GM18505 (cell line): ENCODE measurements around the gene ANKRD11.

Experiments used
- ATAC-seq: cut with Tn5 transposase; IDR thresholded peaks from one replicate; pipeline ENCODE4 v1.9.1; 2021; ENCODE audit not compliant: unreplicated experiment
- POLR2A ChIP-seq: IDR thresholded peaks from 4 replicates; pipeline ENCODE4 v1.6.1; 2011; ENCODE audit warnings: borderline replicate concordance; ENCODE audit not compliant: insufficient read depth, insufficient read length; ENCODE audit errors: extremely low read depth

The ANKRD11 gene

DNA sequence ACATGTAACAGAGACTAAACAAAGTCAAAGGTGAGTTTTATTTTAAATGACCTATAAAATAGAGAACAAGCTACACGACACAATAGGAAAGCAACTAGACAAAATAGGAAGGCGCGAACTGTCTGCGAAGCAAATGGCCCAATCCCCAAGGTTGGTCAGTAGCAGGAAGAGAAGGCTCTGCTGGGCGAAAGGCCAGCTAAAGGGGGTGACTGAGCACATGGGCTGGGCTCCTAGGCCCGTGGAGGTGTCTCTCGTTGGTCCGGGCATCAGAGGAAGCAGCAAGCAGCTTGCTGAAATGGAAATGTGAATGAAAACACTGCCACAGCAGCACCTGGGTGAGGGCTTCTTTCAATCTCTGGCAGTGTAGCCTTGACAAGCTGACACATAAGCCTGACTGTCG is 143.5 kb downstream of the ANKRD11 start:
- no peak for TF ChIP-seq POLR2A
- no peak for ATAC-seq

DNA sequence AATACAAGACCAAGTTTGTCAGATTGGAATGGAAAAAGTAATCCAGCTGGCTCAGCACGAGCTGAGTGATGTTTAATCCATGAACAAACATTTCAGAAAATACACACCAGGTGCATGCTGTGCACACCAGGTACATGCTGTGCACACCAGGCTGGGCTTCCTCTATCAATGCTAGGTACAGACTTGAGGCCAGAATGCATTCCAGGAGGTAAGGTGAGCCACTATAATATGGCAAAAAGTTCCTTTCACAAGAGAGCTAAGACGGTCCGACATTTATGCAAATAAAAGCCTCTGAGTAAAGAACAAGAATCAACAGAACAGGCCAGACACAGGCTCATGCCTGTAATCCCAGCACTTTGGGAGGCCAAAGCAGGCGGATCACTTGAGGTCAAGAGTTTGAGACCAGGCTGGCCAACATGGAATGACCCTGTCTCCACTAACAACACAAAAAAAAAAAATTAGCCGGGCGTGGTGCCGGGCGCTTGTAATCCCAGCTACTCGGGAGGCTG is 144.7 kb downstream of the ANKRD11 start:
- no peak for ATAC-seq
- TF ChIP-seq POLR2A, result no peak

DNA sequence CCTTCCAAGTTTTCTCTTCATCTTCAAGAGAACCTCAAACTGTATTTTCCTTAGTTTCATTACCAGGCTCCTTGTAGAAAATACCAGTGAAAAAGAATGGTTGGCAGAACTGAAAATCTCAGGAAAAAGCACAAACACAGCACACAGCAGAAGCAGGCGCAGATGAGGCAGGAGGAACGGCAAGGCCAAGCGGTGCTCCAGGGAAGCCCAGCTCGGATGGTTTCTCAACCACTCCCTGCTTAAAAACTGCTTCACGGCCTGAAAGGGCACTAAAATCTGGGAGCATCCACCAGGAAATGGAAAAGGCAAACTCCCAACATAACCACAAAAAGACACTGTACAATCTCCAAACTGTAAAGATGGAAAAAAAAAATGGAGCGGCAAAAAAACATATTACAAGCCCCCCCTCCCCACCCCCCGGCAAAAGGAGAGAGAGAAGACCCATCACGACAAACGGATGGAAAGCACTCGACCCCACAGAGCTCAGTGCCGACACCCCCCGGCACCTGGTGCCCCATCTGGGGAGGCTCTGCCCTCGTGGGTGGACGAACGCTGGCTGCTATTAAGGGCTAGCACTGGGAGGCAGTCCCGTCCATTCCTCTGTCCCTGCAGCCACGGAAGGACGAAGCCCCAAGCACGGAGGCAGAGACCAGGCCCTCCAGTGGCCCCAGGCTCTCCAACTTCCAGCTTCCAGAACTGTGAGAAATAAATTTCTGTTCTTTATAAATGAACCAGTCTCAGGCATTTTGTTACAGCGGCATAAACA is 145.3 kb downstream of the ANKRD11 start:
- ATAC-seq, result no peak
- no peak for TF ChIP-seq POLR2A

DNA sequence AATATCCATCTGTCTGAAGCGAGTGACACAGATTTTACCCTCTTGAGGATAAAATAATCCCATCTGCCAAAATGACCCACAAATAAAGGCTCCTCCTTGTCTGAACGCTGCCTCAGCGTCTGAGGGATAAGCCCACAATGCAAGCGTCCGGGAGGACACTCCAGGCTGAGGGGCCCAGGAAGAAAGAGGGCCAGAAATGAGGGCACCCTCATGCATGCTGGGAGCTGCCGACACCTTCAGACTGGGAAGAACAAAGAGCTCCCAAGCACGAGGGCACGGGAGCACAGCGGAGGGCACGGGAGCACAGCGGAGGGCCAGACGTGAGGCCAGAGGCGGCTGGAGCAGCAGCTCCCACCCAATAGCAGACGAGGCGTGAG is 145.9 kb downstream of the ANKRD11 start:
- TF ChIP-seq POLR2A, result no peak

DNA sequence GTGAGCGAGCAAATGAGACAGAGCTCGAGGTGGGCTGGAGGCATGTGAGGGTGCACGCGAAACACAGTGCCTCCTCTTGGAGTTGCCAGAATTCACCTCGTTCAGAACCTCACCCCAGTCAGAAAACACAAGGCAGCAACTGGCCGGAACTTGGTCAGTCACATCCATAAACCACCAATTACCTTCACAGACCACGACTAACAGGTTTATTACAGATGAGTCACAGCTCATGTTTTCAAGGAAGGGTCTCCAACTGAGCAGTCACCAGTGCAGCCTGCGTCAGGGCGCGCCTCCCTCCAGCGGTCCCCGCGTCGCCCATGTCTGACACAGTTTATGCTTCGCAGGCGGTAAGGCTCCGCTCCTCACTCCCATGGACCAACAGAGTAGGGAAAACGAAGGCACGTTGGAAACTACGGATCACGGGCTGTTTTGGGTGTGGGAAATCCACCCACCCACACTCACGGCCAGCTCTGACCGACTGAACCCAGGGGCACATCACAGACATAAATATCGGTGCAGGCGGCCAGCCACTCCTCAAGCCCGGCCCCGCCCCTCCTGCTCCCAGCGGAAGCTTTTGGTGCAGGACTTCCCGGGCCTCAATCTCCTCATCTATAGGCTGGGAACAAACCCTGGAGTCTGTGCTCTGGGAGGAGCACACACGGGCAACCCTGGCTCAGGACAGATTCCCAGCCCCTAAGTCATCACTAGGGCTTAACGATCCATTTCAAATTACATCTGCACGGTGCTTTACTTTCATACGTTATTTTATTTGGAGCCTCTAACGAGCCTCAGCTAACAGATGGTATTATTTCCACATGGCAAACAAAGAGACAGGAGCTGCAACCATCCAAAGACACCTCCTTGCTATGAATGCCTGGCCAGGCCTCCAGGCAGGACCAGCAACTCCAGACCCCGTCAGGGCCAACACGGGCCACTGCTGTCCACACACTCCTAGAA is 146.6 kb downstream of the ANKRD11 start:
- no peak for TF ChIP-seq POLR2A
- ATAC-seq, result no peak

More for the DNA sequence above, 145.9 kb downstream of the ANKRD11 start:
- no peak for ATAC-seq

DNA sequence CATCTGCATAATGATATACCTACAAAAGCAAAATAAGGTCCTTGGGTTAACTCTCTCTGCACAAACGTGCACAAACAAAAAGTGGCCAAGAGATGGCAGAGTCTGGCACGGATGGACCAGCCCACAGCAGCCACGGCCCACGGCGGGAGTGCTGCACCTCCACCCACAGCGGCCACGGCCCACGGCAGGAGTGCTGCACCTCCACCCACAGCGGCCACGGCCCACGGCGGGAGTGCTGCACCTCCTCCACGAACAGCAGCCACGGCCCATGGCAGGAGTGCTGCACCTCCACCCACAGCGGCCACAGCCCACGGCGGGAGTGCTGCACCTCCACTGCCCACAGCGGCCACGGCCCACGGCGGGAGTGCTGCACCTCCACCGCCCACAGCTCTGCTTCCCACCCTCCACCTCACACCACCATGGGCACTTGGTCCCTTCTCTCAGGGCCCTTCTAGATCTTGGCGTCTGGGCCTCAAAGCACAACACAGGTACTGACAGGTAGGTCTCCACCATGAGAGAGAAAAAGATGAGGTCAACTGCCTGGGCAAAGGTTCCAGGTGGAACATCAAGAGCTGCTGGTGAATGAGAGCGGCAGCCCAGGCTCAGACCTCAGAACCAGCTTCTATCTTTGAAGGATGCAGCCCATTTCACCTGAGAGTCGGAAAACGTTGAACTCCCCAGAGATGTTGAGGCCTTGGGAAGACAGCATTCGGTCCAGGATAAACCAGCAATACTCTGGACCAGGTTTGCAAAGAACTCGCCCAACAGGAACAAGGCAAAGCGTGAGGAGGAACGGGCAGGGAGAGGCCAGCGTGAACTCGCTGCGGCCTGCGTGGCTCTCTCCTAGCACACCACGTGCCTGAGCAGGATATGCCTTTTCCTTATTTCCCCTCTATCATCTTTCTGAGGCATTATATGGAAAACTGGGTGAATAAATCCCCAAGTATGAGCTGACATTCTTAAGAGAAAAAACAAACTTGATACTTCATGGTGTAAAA is 148.4 kb downstream of the ANKRD11 start:
- no peak for TF ChIP-seq POLR2A

DNA sequence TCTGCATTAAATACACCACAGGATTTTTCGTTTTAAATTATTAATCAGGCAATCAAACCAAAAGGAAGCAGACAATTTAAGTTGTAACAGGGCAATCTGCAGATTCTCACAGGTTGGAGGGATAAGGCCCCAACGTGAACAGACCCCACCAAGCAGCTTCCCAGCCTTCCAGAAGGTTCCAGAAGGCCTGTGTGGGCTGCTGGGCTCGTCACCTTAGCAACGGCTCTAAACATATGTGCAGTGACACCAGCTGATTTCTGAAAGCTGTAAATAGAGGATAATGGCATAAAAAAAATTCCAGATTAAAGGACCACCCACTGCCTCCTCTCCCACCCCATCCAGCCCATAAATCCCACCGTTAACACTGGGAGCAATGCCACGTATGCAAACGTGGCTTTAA is 149.1 kb downstream of the ANKRD11 start:
- no peak for TF ChIP-seq POLR2A
- no peak for ATAC-seq

More for the DNA sequence above, 148.4 kb downstream of the ANKRD11 start:
- ATAC-seq, result no peak

DNA sequence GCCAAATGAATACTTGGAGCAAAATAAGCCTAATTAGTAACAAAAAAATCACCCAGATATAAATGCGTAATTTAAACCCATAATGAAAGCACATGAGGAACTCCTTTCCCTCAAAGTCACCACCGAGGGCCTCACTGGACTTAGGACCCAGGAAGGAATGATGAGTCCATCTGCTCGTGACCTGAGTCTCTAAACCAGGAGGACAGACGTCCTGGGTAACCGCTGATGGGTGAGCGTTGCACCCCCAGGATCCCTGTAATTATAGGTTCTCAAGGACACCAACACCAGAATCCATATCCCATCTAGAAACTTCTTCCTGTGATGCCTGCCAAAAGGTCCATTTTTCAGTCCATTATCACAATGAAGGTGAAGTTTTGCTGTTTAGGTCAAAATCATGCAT is 151.5 kb downstream of the ANKRD11 start:
- TF ChIP-seq POLR2A, result no peak

DNA sequence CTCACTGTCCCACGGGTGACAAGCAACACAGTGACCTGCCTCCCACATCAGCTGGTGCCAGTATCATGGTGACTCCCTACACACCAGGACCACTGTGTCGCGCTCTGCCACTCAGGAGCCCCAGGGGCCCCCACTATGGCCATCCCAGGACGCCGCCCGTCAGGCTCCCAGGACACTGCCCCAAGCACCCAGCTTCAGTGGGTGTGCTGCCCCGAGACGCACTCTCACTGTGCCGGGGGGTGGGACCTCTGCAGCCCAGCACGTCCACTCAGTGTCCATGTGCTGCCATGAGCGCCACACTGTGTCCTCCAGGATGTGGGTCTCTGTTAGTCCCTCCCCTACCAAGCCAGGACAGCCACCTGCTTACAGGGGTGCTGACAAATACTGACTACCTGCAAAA is 152.4 kb downstream of the ANKRD11 start:
- ATAC-seq, result no peak
- TF ChIP-seq POLR2A, result no peak

More for the DNA sequence above, 151.5 kb downstream of the ANKRD11 start:
- ATAC-seq, result no peak

DNA sequence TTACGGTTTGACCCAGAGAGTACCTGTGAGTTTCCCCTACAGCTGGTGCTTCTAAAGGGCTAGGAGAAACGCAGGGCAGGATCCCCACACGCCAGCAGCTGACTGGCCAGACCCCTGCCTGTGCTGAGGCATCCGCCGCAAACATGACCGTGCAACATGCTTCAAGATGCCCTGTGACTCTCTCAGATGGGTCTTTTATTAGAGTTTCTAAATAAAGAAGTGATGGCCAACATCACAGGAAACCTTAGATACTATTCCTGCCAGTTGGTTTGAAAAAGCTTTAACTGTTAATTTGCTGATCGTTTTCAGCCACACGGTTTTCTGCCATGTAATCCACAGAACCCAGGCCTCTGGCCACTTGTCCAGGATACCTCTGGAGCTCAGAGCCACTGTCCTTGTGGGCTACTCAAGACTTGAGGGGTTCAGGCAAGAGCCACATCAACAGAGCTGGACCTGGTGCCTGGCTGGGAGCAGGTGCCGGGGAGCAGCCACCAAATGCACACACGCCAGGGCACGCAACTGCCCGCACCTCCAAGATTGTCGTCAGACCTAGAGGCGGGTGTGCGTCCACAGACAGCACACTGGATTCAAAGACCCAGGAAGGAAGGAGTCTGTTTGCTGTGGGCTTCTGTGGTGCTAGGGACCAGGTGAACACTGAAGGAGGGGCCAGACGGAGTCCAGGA is 154.4 kb downstream of the ANKRD11 start:
- TF ChIP-seq POLR2A, result no peak
- ATAC-seq, result no peak

DNA sequence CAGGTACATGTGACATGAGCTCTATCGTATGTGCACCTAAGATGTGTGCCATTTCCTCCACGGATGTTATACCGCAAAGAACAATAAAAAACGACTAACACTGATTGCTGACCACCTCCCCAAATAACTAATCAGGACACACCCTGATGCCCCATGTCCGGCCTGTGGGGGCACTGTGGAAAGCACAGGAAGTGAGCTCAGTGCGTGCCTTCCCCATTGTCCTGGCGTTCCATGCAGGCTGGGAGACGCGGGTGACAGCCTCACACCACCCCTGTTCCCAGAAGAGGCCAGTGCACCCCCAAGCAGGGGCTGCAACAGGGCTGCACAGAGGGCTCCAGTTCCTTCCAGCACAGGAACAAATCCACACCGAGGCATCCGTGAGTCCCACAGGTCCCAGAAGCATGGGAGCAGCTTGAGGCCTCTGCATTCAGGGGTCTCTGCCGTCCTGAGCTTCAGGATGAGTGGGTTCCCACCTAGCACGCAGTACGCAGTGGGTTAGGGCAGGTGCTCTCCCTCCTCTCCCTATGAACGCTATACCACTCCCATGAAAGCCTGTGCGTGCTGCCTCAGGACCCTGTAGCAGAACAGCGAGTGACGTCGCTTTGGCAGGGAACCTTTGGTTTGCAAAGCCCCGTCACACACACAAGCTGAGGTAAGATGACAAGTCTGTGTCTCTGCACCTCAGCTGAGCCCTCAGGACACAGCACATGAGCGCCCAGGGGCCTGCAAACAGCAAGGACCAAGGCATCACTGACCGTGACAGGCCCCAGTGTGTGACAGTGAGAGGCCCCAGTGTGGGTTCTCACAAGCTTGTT is 155.2 kb downstream of the ANKRD11 start:
- TF ChIP-seq POLR2A, result no peak
- ATAC-seq, result no peak
